ENCODE data around the gene ZFP36L1. TPM values are rescaled to one million over a fixed set of nuclear protein-coding genes. Genes with fewer than 3 reads are reported as not detected.

The ZFP36L1 gene
- total RNA-seq, 2 donors from 2014 or later = 66.6 to 276 TPM

- H3K4me1 ChIP-seq = peaks cover 0 to 58% of the 10 kb centered on the region in 2 donors
- no peak for TF ChIP-seq CTCF (IDR thresholded peaks at IDR 0.05)
These were observed 6.3 kb downstream of the ZFP36L1 start for GRCh38 chr14:68786491-68787091.

GRCh38 chr14:68785534-68786490 lies 7.1 kb downstream of the ZFP36L1 start:
- Histone ChIP-seq H3K4me3 (no peak overlapping the region), H3K9me3 (no peaks in the 10 kb centered on the region), H3K36me3 (peaks cover 40% of the 10 kb centered on the region), H3K4me1 (peaks cover 0 to 65% of the 10 kb centered on the region in 2 donors), H3K27ac (peak overlapping the region; percentile 100), H3K27me3 (no peaks in the 10 kb centered on the region)
- TF ChIP-seq CTCF (IDR thresholded peaks at IDR 0.05) = no peak
- peak; percentile 63 for DNase-seq (ENCODE audit: low spot score)

More at GRCh38 chr14:68786491-68787091, 6.3 kb downstream of the ZFP36L1 start:
- peak; percentile 64 for DNase-seq (ENCODE audit: low spot score)
- no peaks in the 10 kb centered on the region for H3K27me3 ChIP-seq
- H3K27ac ChIP-seq = peak overlapping the region; percentile 100
- no peaks in the 10 kb centered on the region for H3K9me3 ChIP-seq
- peaks cover 48% of the 10 kb centered on the region for H3K36me3 ChIP-seq
- no peak overlapping the region for H3K4me3 ChIP-seq

- DNase-seq (ENCODE audit: low spot score) = no peak
- H3K27me3 ChIP-seq = no peaks in the 10 kb centered on the region
- no peak for TF ChIP-seq CTCF (IDR thresholded peaks at IDR 0.05)
- H3K4me1 ChIP-seq = peaks cover 0 to 69% of the 10 kb centered on the region in 2 donors
- H3K36me3 ChIP-seq = peaks cover 33% of the 10 kb centered on the region
- no peaks in the 10 kb centered on the region for H3K9me3 ChIP-seq
- H3K4me3 ChIP-seq = no peak overlapping the region
- H3K27ac ChIP-seq = peak overlapping the region; percentile 100
These were observed 7.8 kb downstream of the ZFP36L1 start for GRCh38 chr14:68784978-68785533.

GRCh38 chr14:68784226-68784910 lies 8.5 kb downstream of the ZFP36L1 start:
- H3K27ac ChIP-seq = peak overlapping the region in 1 of 2 donors; percentile 100
- no peak overlapping the region for H3K4me3 ChIP-seq
- H3K36me3 ChIP-seq = peaks cover 26% of the 10 kb centered on the region
- H3K9me3 ChIP-seq = no peaks in the 10 kb centered on the region
- TF ChIP-seq CTCF (IDR thresholded peaks at IDR 0.05) = no peak
- peak; percentile 70 for DNase-seq (ENCODE audit: low spot score)
- peaks cover 0 to 69% of the 10 kb centered on the region in 2 donors for H3K4me1 ChIP-seq
- no peaks in the 10 kb centered on the region for H3K27me3 ChIP-seq

- Histone ChIP-seq H3K9me3 (no peaks in the 10 kb centered on the region), H3K4me1 (peaks cover 0 to 68% of the 10 kb centered on the region in 2 donors), H3K36me3 (peaks cover 18% of the 10 kb centered on the region), H3K27ac (peak overlapping the region in 1 of 2 donors; percentile 100), H3K27me3 (no peaks in the 10 kb centered on the region), H3K4me3 (no peak overlapping the region)
- DNase-seq (ENCODE audit: low spot score) = peak; percentile 57
- TF ChIP-seq CTCF (IDR thresholded peaks at IDR 0.05) = no peak
These were observed 9.2 kb downstream of the ZFP36L1 start for GRCh38 chr14:68783408-68784225.
